Gastroesophageal sphincter (tissue), 4 donors: ENCODE measurements around the gene SKIC8. TPM values are rescaled to one million over a fixed set of nuclear protein-coding genes. Genes with fewer than 3 reads are reported as not detected.

Experiments used
- small RNA-seq, 4 donors: library from RNA; depleted of rRNA; stranded (forward); fragments of <200 nt; gene quantifications; one replicate each; pipeline ENCODE3, GENCODE V24; 2016
- total RNA-seq, 4 donors: library from RNA; depleted of rRNA; stranded (reverse); fragments of >200 nt; gene quantifications; one replicate each; pipeline ENCODE4 v1.1.0, GENCODE V29; 2016

SKIC8 gene
- total RNA-seq, 4 donors from 2014 or later: 31.1 to 59.0 (median 44.4) TPM

Small RNA genes lying within 50 kb of the gene (small RNA-seq; reads per million reads assigned to genes)
- 0 reads per million in 4 donors for gene AC090607.5

Other genes starting within 250 kb of the SKIC8 start
- 10 to 100 TPM; 36.9 to 51.7 (median 46.5) TPM for gene TBC1D2B, start 221.9 kb downstream of the SKIC8 start, total RNA-seq
- gene SH2D7, start 207.0 kb downstream of the SKIC8 start, total RNA-seq: not detected
- gene CIB2, start 168.2 kb downstream of the SKIC8 start, total RNA-seq: 10 to 100 TPM in 2 of 4 donors, 1 to 10 TPM in 2; 3.0 to 17.4 (median 8.8) TPM
- gene IDH3A, start 150.2 kb downstream of the SKIC8 start, total RNA-seq: 100 to 1,000 TPM in 2 of 4 donors, 10 to 100 TPM in 2; 81.1 to 129 (median 97.0) TPM
- gene ACSBG1, start 65.0 kb downstream of the SKIC8 start, total RNA-seq: 1 to 10 TPM in 3 of 4 donors, under 1 TPM in 1; 0.67 to 6.4 (median 1.9) TPM
- 10 to 100 TPM in 3 of 4 donors, 1 to 10 TPM in 1; 9.9 to 33.9 (median 24.5) TPM for gene DNAJA4, start 35.0 kb downstream of the SKIC8 start, total RNA-seq
- gene CRABP1, start 40.7 kb upstream of the SKIC8 start, total RNA-seq: 1 to 10 TPM in 2 of 4 donors, under 1 TPM in 1, not detected in 1; 0.50 to 5.3 (median 3.6) TPM
- gene IREB2, start 138.6 kb upstream of the SKIC8 start, total RNA-seq: 10 to 100 TPM; 16.9 to 33.5 (median 25.9) TPM
- 10 to 100 TPM in 1 of 4 donors, 1 to 10 TPM in 3; 4.7 to 13.7 (median 5.7) TPM for gene HYKK, start 208.0 kb upstream of the SKIC8 start, total RNA-seq
- gene PSMA4, start 240.8 kb upstream of the SKIC8 start, total RNA-seq: 100 to 1,000 TPM in 3 of 4 donors, 10 to 100 TPM in 1; 99.9 to 191 (median 118) TPM